ENCODE results near the gene SUPT5H.

Gene SUPT5H

DNA sequence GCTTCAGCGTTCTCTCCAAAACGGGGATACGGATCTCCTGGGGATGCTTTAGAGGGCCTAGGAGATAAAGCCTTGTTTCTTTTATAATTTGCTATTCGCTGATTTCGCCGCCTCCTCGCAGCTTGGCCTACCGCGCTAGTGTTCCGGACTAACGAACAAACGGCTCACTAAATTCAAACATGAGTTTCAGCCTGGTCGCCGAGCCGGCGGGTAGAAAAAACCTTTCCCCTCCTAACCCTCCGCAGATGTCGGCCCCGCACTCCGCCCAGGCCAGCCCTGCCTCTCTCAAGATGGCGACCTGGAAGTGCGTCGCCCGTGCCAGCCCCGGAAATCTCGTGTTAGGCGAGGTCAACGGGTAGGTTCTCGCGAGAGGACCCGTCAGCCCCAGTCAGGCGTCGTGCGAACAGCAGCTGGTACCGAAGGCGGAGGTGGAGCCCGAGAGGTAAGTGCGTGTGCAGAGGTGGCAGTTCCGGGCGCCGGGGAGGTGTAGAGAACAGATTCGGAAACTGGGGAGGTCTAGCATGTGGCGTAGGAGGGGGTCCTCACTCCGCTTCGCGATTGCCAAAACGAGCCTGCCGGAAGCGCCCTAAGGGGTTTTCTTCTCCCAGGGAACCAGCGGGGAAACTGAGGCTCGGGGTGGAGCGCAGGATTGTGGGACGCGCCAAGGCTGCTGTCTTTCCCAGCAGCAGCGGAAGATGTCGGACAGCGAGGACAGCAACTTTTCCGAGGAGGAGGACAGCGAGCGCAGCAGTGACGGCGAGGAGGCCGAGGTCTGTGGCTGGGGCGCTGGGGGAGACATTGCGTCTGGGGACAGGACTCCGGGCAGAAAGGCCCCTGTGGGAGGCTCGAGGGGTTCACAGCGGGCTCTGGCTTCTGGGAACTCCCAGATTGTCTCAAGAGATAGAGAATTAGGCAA lies at the start of gene SUPT5H:
SUPT5H (plus strand) TSS at position 387 of the 916 bp plus-strand sequence; CDS start at position 696, 309 bp downstream.
- peak; percentile 98 for DNase-seq (ENCODE audit: low spot score)

DNA sequence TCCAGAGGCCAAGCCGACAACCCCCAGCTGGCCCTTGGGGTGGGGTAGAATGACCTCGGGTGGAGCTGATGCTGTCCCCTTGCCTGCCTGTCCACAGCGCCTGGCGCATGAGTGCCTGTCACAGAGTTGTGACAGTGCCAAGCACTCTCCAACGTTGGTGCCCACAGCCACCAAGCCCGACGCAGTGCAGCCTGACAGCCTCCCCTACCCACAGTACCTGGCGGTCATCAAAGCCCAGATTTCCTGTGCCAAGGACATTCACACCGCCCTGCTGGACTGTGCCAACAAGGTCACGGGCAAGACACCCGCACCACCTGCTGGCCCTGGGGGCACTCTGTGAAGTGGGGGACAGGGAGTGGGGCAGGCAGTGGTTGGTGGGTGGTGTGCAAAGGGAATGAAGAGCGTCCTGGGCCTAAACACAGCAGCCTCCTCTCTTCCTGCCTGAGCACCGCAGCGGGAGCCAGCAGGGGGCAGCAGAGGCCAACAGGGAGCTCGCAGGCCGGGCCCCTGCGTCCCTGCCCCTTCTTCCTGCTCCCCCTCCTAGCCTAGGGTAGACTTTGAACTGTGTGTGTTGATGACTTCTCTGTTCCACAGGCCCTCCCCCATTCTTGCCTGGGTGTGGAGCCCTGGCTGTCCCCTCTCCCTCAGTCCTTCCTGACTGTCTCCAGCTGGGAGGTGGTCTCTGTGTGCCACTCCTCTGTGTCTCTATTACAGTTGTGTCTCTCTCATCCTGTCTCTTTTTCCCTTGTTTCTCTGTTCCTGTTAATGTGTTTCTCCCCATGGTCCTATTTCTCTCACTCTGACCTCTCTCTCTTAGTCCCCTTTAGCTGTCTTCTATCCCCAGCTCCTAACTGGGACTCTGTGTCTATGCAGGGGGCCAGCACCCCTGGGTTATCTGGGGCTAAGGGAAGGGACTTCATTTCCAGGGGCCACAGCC lies 47.8 kb upstream of the SUPT5H start:
- DNase-seq (ENCODE audit: low spot score) = peak; percentile 95

- peak; percentile 80 for DNase-seq (ENCODE audit: low spot score)
Observed at GRCh38 chr19:39398297-39398864, 47.0 kb upstream of the SUPT5H start.

DNA sequence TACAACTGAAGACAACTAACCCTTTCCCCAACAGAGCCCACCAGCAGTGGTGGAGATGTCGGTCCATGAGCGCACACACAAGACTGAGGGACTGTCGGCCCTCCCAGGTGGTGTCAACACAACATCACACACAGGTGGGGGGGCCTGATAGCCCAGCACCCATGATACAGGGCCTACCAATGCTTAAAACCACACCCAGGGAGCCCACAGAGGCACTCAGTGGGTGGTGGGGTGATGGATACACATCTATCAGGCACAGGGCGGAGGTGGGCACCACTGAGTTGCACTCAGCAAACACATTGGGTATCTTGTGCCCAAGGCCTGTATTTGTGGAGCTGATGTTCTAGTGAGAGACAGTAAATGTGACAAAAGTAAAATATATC lies 45.7 kb upstream of the SUPT5H start:
- DNase-seq (ENCODE audit: low spot score) = no peak

DNA sequence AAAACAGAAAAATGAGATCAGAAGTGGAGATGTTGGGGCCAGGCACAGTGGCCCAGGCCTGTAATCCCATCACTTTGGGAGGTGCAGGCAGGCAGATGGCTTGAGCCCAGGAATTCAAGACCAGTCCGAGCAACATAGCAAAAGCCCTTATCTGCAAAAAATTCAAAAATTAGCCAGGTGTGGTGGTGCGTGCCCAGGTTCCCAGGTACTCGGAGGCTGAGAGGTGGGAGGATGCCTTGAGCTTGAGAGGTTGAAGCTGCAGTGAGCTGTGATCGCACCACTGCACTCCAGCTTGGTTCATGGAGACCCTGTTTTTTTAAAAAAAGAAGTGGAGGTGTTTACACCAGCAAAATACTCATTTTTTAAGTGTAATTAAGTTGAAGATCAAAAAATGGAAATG lies 45.3 kb upstream of the SUPT5H start:
- no peak for DNase-seq (ENCODE audit: low spot score)

GRCh38 chr19:39401070-39401548 lies 44.3 kb upstream of the SUPT5H start:
- DNase-seq (ENCODE audit: low spot score) = no peak

DNA sequence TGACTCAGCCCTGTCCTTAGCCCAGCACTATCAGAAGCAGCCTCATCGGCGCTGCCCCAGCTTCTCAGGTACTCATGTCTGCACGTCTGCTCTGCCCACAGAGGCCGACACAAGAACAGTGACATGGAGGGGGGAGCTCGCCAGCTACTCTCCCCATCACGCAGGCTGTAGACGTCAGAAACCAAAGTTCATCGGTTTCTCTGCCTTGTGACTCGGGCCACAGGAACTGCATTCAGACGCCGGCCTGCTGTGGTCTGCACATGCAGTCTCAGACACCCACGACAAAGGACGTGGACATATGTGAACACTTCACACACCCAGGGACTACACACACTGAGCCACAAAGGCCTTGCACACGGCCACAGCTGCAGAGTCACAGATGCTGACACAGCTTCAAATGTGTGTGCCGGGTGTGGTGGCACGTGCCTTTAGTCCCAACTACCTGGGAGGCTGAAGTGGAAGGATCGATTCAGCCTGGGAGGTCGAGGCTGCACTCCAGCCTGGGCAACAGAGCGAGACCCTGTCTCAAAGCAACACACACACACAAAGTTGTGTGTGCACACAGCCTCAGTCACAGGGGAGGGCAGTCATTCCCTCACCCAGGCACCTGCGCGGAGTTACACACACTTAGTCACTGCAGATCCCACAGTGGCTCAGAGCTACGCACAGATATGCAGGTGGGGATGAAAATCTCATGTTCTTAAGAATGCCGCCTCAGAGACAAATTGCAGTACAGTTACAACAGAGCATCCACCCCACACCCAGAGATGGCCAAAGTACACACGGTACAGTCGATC lies 43.6 kb upstream of the SUPT5H start:
- peak; percentile 93 for DNase-seq (ENCODE audit: low spot score)

GRCh38 chr19:39402346-39403300 lies 42.8 kb upstream of the SUPT5H start:
- DNase-seq (ENCODE audit: low spot score) = peak; percentile 82

DNA sequence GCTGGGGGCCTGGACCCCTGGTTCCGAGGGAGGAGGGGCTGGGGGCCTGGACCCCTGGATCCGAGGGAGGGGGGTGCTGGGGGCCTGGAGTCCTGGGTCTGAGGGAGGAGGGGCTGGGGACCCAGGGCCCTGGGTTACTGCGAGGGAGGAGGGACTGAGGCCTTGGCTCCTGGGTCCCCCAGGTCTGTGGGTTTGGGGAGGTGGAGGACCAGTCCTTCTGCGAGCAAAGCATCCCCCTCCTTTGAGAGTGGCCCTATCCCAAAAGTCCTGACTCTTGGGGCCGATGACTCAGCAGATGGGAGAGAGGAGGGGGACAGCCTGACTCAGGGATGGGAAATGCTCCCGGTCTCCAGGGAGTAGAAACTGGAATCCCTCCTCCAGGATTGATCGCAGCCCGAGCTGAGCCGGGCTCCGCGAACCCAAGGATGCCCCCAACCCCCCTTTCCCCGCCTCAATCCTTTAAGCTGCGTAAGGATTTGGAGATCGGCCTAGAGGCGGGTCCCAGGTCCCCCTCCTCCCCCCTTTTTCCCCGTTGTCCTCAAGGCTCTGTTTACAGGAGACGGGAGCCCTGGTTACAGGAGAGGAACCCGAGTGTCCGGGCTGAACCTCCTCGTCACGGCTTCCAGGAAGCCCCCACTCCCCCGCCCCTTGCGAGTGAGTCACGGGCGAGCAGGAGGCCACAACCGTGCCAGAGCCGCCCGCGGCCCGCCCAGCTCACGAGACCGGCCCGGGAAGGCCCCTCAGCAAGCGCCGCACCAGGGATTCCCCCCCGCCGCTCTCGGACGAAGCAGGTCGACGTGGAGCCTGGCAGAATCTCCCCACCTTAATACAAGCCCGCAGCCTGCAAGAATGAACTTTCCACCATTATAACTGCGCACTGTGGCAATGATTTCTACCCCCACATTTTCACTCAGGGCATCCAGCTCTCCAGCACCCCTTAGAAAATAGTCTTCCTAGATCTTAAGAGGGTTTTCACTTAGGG lies 41.8 kb upstream of the SUPT5H start:
- peak; percentile 97 for DNase-seq (ENCODE audit: low spot score)

- peak; percentile 35 for DNase-seq (ENCODE audit: low spot score)
Observed at GRCh38 chr19:39405261-39405957, 40.0 kb upstream of the SUPT5H start.

DNA sequence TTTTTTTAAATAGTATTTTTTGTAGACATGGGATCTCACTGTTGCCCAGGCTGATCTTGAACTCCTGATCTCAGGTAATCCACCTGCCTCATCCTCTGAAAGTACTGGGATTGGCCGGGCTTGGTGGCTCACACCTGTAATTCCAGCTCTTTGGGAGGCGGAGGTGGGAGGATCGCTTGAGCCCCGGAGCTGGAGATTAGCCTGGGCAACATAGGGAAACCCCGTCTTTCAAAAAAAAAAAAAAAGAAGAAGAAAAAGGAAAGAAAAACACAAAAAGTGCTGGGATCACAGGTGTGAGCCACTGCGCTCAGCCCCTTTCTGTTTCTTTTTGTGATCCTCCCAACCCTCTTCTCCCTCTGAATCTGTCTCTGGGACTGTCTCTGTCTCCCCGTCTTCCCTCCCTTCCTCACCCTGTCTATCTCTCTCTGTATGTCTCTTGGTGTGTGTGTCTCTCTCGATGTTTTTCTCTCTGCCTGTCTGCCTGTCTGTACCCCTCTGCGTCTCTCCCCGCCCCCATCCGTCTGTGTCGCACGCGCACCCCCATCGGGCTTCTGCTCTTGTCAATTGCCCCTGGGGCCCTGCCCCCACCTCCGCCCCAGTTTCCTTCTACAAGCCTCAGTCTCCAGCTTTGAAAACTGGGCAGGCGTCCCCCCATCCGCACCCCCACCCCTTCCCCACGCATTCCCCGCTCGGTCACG lies 39.3 kb upstream of the SUPT5H start:
- peak; percentile 92 for DNase-seq (ENCODE audit: low spot score)

GRCh38 chr19:39406656-39407409 lies 38.5 kb upstream of the SUPT5H start, which contains the start of gene ZFP36:
TSS of gene ZFP36 (plus strand) at chr19:39406847. CDS start at chr19:39406905, 58 bp downstream.
- DNase-seq (ENCODE audit: low spot score) = peak; percentile 93

GRCh38 chr19:39407410-39407659 lies 38.0 kb upstream of the SUPT5H start:
- no peak for DNase-seq (ENCODE audit: low spot score)

DNA sequence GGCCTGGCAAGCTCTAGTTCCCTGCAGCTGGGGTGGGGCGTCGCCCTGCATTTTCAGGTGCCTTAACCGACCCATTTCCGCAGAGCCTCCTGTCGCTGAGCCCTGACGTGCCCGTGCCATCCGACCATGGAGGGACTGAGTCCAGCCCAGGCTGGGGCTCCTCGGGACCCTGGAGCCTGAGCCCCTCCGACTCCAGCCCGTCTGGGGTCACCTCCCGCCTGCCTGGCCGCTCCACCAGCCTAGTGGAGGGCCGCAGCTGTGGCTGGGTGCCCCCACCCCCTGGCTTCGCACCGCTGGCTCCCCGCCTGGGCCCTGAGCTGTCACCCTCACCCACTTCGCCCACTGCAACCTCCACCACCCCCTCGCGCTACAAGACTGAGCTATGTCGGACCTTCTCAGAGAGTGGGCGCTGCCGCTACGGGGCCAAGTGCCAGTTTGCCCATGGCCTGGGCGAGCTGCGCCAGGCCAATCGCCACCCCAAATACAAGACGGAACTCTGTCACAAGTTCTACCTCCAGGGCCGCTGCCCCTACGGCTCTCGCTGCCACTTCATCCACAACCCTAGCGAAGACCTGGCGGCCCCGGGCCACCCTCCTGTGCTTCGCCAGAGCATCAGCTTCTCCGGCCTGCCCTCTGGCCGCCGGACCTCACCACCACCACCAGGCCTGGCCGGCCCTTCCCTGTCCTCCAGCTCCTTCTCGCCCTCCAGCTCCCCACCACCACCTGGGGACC lies 37.6 kb upstream of the SUPT5H start:
- DNase-seq (ENCODE audit: low spot score) = peak; percentile 76

- peak; percentile 32 for DNase-seq (ENCODE audit: low spot score)
Observed at GRCh38 chr19:39408392-39409207, 36.8 kb upstream of the SUPT5H start.

All from CD4-positive, alpha-beta T cell treated with Interleukin-2 at 100 ng/mL for 4 hours (primary cell).